Measurements from ENCODE around the gene ERBIN.
"Not testable (repeated sequence)": the region's sequence is repeated elsewhere in the genome, so short reads cannot be mapped to it uniquely, and the experiment has no call there.

Gene ERBIN

GRCh38 chr5:65951330-65951729 lies 25.0 kb downstream of the ERBIN start:
- no peak for TF ChIP-seq JUND (IDR thresholded peaks at IDR 0.05; ENCODE audit: low read depth)
- in situ Hi-C loops (cut with HindIII; ENCODE audit: low pct_unique_long_range_greater_than_20kb, low sequenced_read_pairs) = no loop called here

GRCh38 chr5:65952259-65952658 lies 25.9 kb downstream of the ERBIN start:
- DNase-seq (ENCODE audit: low read depth in 1 of 2, low spot score in 1 of 2) = no peak
- in situ Hi-C loops (cut with HindIII; ENCODE audit: low pct_unique_long_range_greater_than_20kb, low sequenced_read_pairs) = no loop called here
- TF ChIP-seq JUND (IDR thresholded peaks at IDR 0.05; ENCODE audit: low read depth) = no peak

More at GRCh38 chr5:65951330-65951729, 25.0 kb downstream of the ERBIN start:
- DNase-seq (ENCODE audit: low read depth in 1 of 2, low spot score in 1 of 2) = no peak

- in situ Hi-C loops (cut with HindIII; ENCODE audit: low pct_unique_long_range_greater_than_20kb, low sequenced_read_pairs) = no loop called here
- TF ChIP-seq JUND (IDR thresholded peaks at IDR 0.05; ENCODE audit: low read depth) = no peak
- no peak for DNase-seq (ENCODE audit: low read depth in 1 of 2, low spot score in 1 of 2)
These were observed 27.8 kb downstream of the ERBIN start for GRCh38 chr5:65954200-65954599.

- in situ Hi-C loops (cut with HindIII; ENCODE audit: low pct_unique_long_range_greater_than_20kb, low sequenced_read_pairs) = no loop called here
- no peak for DNase-seq (ENCODE audit: low read depth in 1 of 2, low spot score in 1 of 2)
- TF ChIP-seq JUND (IDR thresholded peaks at IDR 0.05; ENCODE audit: low read depth) = no peak
These were observed 29.4 kb downstream of the ERBIN start for GRCh38 chr5:65955746-65956145.

- DNase-seq (ENCODE audit: low read depth in 1 of 2, low spot score in 1 of 2); in situ Hi-C loops (cut with HindIII; ENCODE audit: low pct_unique_long_range_greater_than_20kb, low sequenced_read_pairs): not testable (repeated sequence)
These were observed 31.3 kb downstream of the ERBIN start for GRCh38 chr5:65957703-65958102.

- no peak for DNase-seq (ENCODE audit: low read depth in 1 of 2, low spot score in 1 of 2)
- in situ Hi-C loops (cut with HindIII; ENCODE audit: low pct_unique_long_range_greater_than_20kb, low sequenced_read_pairs) = no loop called here
- no peak for TF ChIP-seq JUND (IDR thresholded peaks at IDR 0.05; ENCODE audit: low read depth)
These were observed 35.3 kb downstream of the ERBIN start for GRCh38 chr5:65961633-65962032.

GRCh38 chr5:65967288-65968066 lies 41.1 kb downstream of the ERBIN start:
- in situ Hi-C loops (cut with HindIII; ENCODE audit: low pct_unique_long_range_greater_than_20kb, low sequenced_read_pairs) = no loop called here
- TF ChIP-seq JUND (IDR thresholded peaks at IDR 0.05; ENCODE audit: low read depth) = no peak
- DNase-seq (ENCODE audit: low read depth in 1 of 2, low spot score in 1 of 2) = no peak

- no peak for DNase-seq (ENCODE audit: low read depth in 1 of 2, low spot score in 1 of 2)
- in situ Hi-C loops (cut with HindIII; ENCODE audit: low pct_unique_long_range_greater_than_20kb, low sequenced_read_pairs) = no loop called here
- TF ChIP-seq JUND (IDR thresholded peaks at IDR 0.05; ENCODE audit: low read depth) = no peak
These were observed 43.4 kb downstream of the ERBIN start for GRCh38 chr5:65969539-65970393.

GRCh38 chr5:65970481-65971367 lies 44.3 kb downstream of the ERBIN start:
- no peak for TF ChIP-seq JUND (IDR thresholded peaks at IDR 0.05; ENCODE audit: low read depth)
- in situ Hi-C loops (cut with HindIII; ENCODE audit: low pct_unique_long_range_greater_than_20kb, low sequenced_read_pairs) = no loop called here
- no peak for DNase-seq (ENCODE audit: low read depth in 1 of 2, low spot score in 1 of 2)

GRCh38 chr5:65971643-65972042 lies 45.3 kb downstream of the ERBIN start:
- in situ Hi-C loops (cut with HindIII; ENCODE audit: low pct_unique_long_range_greater_than_20kb, low sequenced_read_pairs) = no loop called here
- DNase-seq (ENCODE audit: low read depth in 1 of 2, low spot score in 1 of 2) = no peak
- no peak for TF ChIP-seq JUND (IDR thresholded peaks at IDR 0.05; ENCODE audit: low read depth)

GRCh38 chr5:65972896-65973295 lies 46.5 kb downstream of the ERBIN start:
- in situ Hi-C loops (cut with HindIII; ENCODE audit: low pct_unique_long_range_greater_than_20kb, low sequenced_read_pairs); DNase-seq (ENCODE audit: low read depth in 1 of 2, low spot score in 1 of 2): not testable (repeated sequence)

- in situ Hi-C loops (cut with HindIII; ENCODE audit: low pct_unique_long_range_greater_than_20kb, low sequenced_read_pairs) = no loop called here
- DNase-seq (ENCODE audit: low read depth in 1 of 2, low spot score in 1 of 2) = no peak
- no peak for TF ChIP-seq JUND (IDR thresholded peaks at IDR 0.05; ENCODE audit: low read depth)
These were observed 51.9 kb downstream of the ERBIN start for GRCh38 chr5:65978251-65978650.

Data from T47D (cell line).